CD4-positive, CD25-positive, alpha-beta regulatory T cell (primary cell): ENCODE data around the gene ECPAS. TPM values are rescaled to one million over a fixed set of nuclear protein-coding genes. Genes with fewer than 3 reads are reported as not detected.
"Not testable (repeated sequence)": the region's sequence is repeated elsewhere in the genome, so short reads cannot be mapped to it uniquely, and the experiment has no call there.

Source experiments
- ATAC-seq, 2 donors: fragments of 150-1000 bp; cut with Tn5 transposase; one replicate each; pipeline ENCODE4 v1.10.0; 2021; ENCODE audit warnings: low read depth in 2 of 2, moderate number of reproducible peaks in 2 of 2, moderate library complexity in 1 of 2
- DNase-seq, 3 donors: peaks; one replicate each; pipeline versions ENCODE4 v3.0.0 to v3.0.0-alpha.2; 2012 to 2022; ENCODE audit warnings: mixed read lengths in 1 of 3
- H3K27ac ChIP-seq: one replicate; pipeline ENCODE4 v1.7.0; 2013; ENCODE audit warnings: mild to moderate bottlenecking, low read length; ENCODE audit not compliant: insufficient read depth, poor library complexity, severe bottlenecking
- H3K27me3 ChIP-seq: one replicate; pipeline ENCODE4 v1.7.0; 2013; ENCODE audit warnings: low read length; ENCODE audit not compliant: control insufficient read depth, insufficient read depth
- H3K36me3 ChIP-seq: one replicate; pipeline ENCODE4 v1.7.0; 2013; ENCODE audit warnings: mild to moderate bottlenecking, low read length, moderate library complexity; ENCODE audit not compliant: control insufficient read depth, insufficient read depth
- H3K4me1 ChIP-seq: 2 replicates; pipeline ENCODE4 v1.7.0; 2013; ENCODE audit warnings: mild to moderate bottlenecking, low read length; ENCODE audit not compliant: insufficient read depth, control insufficient read depth, poor library complexity, severe bottlenecking
- H3K4me3 ChIP-seq: one replicate; pipeline ENCODE4 v1.7.0; 2013; ENCODE audit warnings: low read depth, mild to moderate bottlenecking, low read length, moderate library complexity
- H3K9me3 ChIP-seq, 2 experiments: 1 replicate in 1 of 2; 2 replicates in 1 of 2; pipeline ENCODE4 v1.7.0; 2013; ENCODE audit warnings: low read length in 2 of 2, mild to moderate bottlenecking in 1 of 2, moderate library complexity in 1 of 2; ENCODE audit not compliant: control insufficient read depth in 2 of 2
- H3K27ac Mint-ChIP-seq, 3 donors: one replicate each; pipeline ENCODE4 v1.8.0; 2020 to 2022; ENCODE audit warnings: mild to moderate bottlenecking in 3 of 3, mixed read lengths in 3 of 3, moderate library complexity in 2 of 3
- H3K27me3 Mint-ChIP-seq: one replicate; pipeline ENCODE4 v1.8.0; 2022; ENCODE audit warnings: mild to moderate bottlenecking, mixed read lengths
- H3K36me3 Mint-ChIP-seq: one replicate; pipeline ENCODE4 v1.8.0; 2020; ENCODE audit warnings: mixed read lengths
- H3K4me1 Mint-ChIP-seq, 4 donors: one replicate each; pipeline ENCODE4 v1.8.0; 2020 to 2022; ENCODE audit warnings: mixed read lengths in 4 of 4, mild to moderate bottlenecking in 1 of 4
- H3K4me3 Mint-ChIP-seq, 4 donors: one replicate each; pipeline ENCODE4 v1.8.0; 2020 to 2022; ENCODE audit warnings: mild to moderate bottlenecking in 4 of 4, mixed read lengths in 4 of 4, moderate library complexity in 3 of 4
- H3K9me3 Mint-ChIP-seq, 7 donors: one replicate each; pipeline ENCODE4 v1.8.0; 2020 to 2022; ENCODE audit warnings: mixed read lengths in 7 of 7, mild to moderate bottlenecking in 3 of 7, moderate library complexity in 2 of 7
- polyA plus RNA-seq, 4 donors: library from polyadenylated mRNA; unstranded; fragments of 300-500 nt; fragmentation: Illumina TruSeq; gene quantifications; one replicate each; pipeline ENCODE4 v1.2.3, GENCODE V29; 2021
- total RNA-seq: library from RNA; stranded (reverse); gene quantifications from one replicate; pipeline ENCODE4 v1.2.3, GENCODE V29; 2022

Gene ECPAS
- total and polyA plus RNA-seq, 5 donors from 2014 or later = 9.5 to 59.1 (median 11.3) TPM

- H3K36me3 ChIP-seq = peaks cover 95% of the 10 kb centered on the region
- ATAC-seq = no peak
- Mint-ChIP-seq H3K9me3 (peaks cover 0 to 1% (median 0%) of the 10 kb centered on the region in 7 donors), H3K27ac (no peak overlapping the region), H3K4me1 (peaks cover 0 to 4% (median 0%) of the 10 kb centered on the region in 4 donors), H3K27me3 (no peaks in the 10 kb centered on the region), H3K4me3 (no peak overlapping the region), H3K36me3 (peaks cover 75% of the 10 kb centered on the region)
- H3K27ac ChIP-seq = no peak overlapping the region
- DNase-seq = no peak
- H3K27me3 ChIP-seq = no peaks in the 10 kb centered on the region
- H3K9me3 ChIP-seq = no peaks in the 10 kb centered on the region
- no peaks in the 10 kb centered on the region for H3K4me1 ChIP-seq
- H3K4me3 ChIP-seq = no peak overlapping the region
These were observed 71.9 kb downstream of the ECPAS start for GRCh38 chr9:111412280-111412679.

- Mint-ChIP-seq H3K36me3 (peaks cover 76% of the 10 kb centered on the region), H3K9me3 (peaks cover 0 to 2% (median 0%) of the 10 kb centered on the region in 7 donors), H3K4me1 (peaks cover 0 to 4% (median 0%) of the 10 kb centered on the region in 4 donors), H3K27me3 (no peaks in the 10 kb centered on the region), H3K27ac (no peak overlapping the region), H3K4me3 (no peak overlapping the region)
- no peak for ATAC-seq
- H3K4me3 ChIP-seq = no peak overlapping the region
- peaks cover 91% of the 10 kb centered on the region for H3K36me3 ChIP-seq
- no peaks in the 10 kb centered on the region for H3K9me3 ChIP-seq
- DNase-seq = no peak
- H3K4me1 ChIP-seq = no peaks in the 10 kb centered on the region
- no peaks in the 10 kb centered on the region for H3K27me3 ChIP-seq
- no peak overlapping the region for H3K27ac ChIP-seq
These were observed 72.9 kb downstream of the ECPAS start for GRCh38 chr9:111411266-111411665.

GRCh38 chr9:111407813-111408212 lies 76.4 kb downstream of the ECPAS start:
- H3K27me3 Mint-ChIP-seq = no peaks in the 10 kb centered on the region
- no peaks in the 10 kb centered on the region for H3K27me3 ChIP-seq
- H3K4me1 ChIP-seq = no peaks in the 10 kb centered on the region
- no peak overlapping the region for H3K27ac Mint-ChIP-seq
- no peak overlapping the region for H3K27ac ChIP-seq
- peaks cover 0 to 5% (median 2%) of the 10 kb centered on the region in 4 donors for H3K4me1 Mint-ChIP-seq
- no peak overlapping the region for H3K4me3 Mint-ChIP-seq
- no peak for DNase-seq
- no peak overlapping the region for H3K4me3 ChIP-seq
- H3K9me3 Mint-ChIP-seq = peaks cover 0 to 14% (median 3%) of the 10 kb centered on the region in 7 donors
- H3K36me3 Mint-ChIP-seq = peaks cover 80% of the 10 kb centered on the region
- peaks cover 88% of the 10 kb centered on the region for H3K36me3 ChIP-seq
- no peak for ATAC-seq
- peaks cover 0 to 12% of the 10 kb centered on the region in 2 experiments for H3K9me3 ChIP-seq

GRCh38 chr9:111405701-111406100 lies 78.5 kb downstream of the ECPAS start:
- no peak overlapping the region for H3K4me3 Mint-ChIP-seq
- peak overlapping the region in 1 of 3 donors; percentile 2 for H3K27ac Mint-ChIP-seq
- Histone ChIP-seq H3K9me3 (peaks cover 3 to 27% of the 10 kb centered on the region in 2 experiments), H3K4me1 (no peaks in the 10 kb centered on the region), H3K27me3 (no peaks in the 10 kb centered on the region), H3K36me3 (peaks cover 89% of the 10 kb centered on the region), H3K27ac (no peak overlapping the region), H3K4me3 (no peak overlapping the region)
- ATAC-seq (no peak), DNase-seq (no peak)
- H3K27me3 Mint-ChIP-seq = no peaks in the 10 kb centered on the region
- peaks cover 0 to 28% (median 14%) of the 10 kb centered on the region in 7 donors for H3K9me3 Mint-ChIP-seq
- peaks cover 82% of the 10 kb centered on the region for H3K36me3 Mint-ChIP-seq
- peaks cover 0 to 5% (median 2%) of the 10 kb centered on the region in 4 donors for H3K4me1 Mint-ChIP-seq

GRCh38 chr9:111401486-111401885 lies 82.7 kb downstream of the ECPAS start:
- H3K27me3 Mint-ChIP-seq, H3K4me3 ChIP-seq, H3K27ac Mint-ChIP-seq, H3K4me1 Mint-ChIP-seq, H3K27ac ChIP-seq, ATAC-seq, H3K27me3 ChIP-seq, DNase-seq, H3K4me3 Mint-ChIP-seq, H3K4me1 ChIP-seq: not testable (repeated sequence)
- H3K36me3 Mint-ChIP-seq = peaks cover 76% of the 10 kb centered on the region
- Histone ChIP-seq H3K9me3 (peaks cover 10 to 36% of the 10 kb centered on the region in 2 experiments), H3K36me3 (peaks cover 80% of the 10 kb centered on the region)
- peaks cover 0 to 33% (median 16%) of the 10 kb centered on the region in 7 donors for H3K9me3 Mint-ChIP-seq

- H3K27ac Mint-ChIP-seq = peak overlapping the region in 1 of 3 donors; percentile 60
- H3K9me3 Mint-ChIP-seq = peaks cover 0 to 29% (median 9%) of the 10 kb centered on the region in 7 donors
- no peak overlapping the region for H3K4me3 ChIP-seq
- peaks cover 10 to 36% of the 10 kb centered on the region in 2 experiments for H3K9me3 ChIP-seq
- H3K4me3 Mint-ChIP-seq = no peak overlapping the region
- no peaks in the 10 kb centered on the region for H3K27me3 ChIP-seq
- peaks cover 80% of the 10 kb centered on the region for H3K36me3 ChIP-seq
- H3K27ac ChIP-seq = no peak overlapping the region
- H3K27me3 Mint-ChIP-seq = no peaks in the 10 kb centered on the region
- no peak for DNase-seq
- peaks cover 0 to 5% (median 2%) of the 10 kb centered on the region in 4 donors for H3K4me1 Mint-ChIP-seq
- peaks cover 71% of the 10 kb centered on the region for H3K36me3 Mint-ChIP-seq
- no peak for ATAC-seq
- H3K4me1 ChIP-seq = no peaks in the 10 kb centered on the region
These were observed 83.7 kb downstream of the ECPAS start for GRCh38 chr9:111400564-111400898.

- Mint-ChIP-seq H3K4me1 (peaks cover 0 to 3% (median under 1%) of the 10 kb centered on the region in 4 donors), H3K27me3 (no peaks in the 10 kb centered on the region), H3K9me3 (peaks cover 0 to 25% (median 8%) of the 10 kb centered on the region in 7 donors), H3K36me3 (peaks cover 71% of the 10 kb centered on the region), H3K27ac (no peak overlapping the region), H3K4me3 (no peak overlapping the region)
- Histone ChIP-seq H3K4me1 (no peaks in the 10 kb centered on the region), H3K27me3 (no peaks in the 10 kb centered on the region), H3K9me3 (peaks cover 10 to 36% of the 10 kb centered on the region in 2 experiments), H3K4me3 (no peak overlapping the region), H3K27ac (no peak overlapping the region), H3K36me3 (peaks cover 80% of the 10 kb centered on the region)
- ATAC-seq (no peak), DNase-seq (peak in 1 of 3 donors; percentile 54)
These were observed 84.2 kb downstream of the ECPAS start for GRCh38 chr9:111399772-111400563.
